HepG2 (cell line): ENCODE measurements around the gene RPS15A. TPM values are rescaled to one million over a fixed set of nuclear protein-coding genes. Genes with fewer than 3 reads are reported as not detected.

Experiments
- ATAC-seq: fragments of 200-7000 bp; cut with Tn5 transposase; 3 replicates; pipeline ENCODE4 v1.9.1; 2020; ENCODE audit warnings: mild to moderate bottlenecking, moderate library complexity
- BruUV-seq: library from RNA; stranded (reverse); fragments of 400-500 nt; replicated peaks from 2 replicates; lab custom pipeline; 2021; lab: Mats Ljungman, UMichigan
- CTCF ChIA-PET: fragments of 300-600 bp; formaldehyde crosslinking; extraction: SDS; loops from one replicate; lab custom pipeline; 2021; ENCODE audit warnings: low total read pairs, inconsistent platforms, low intra/inter-chr PET ratio; lab: Yijun Ruan, JAX
- POLR2A ChIA-PET: fragments of 350-600 bp; sonication (Branson Sonifier 250); formaldehyde crosslinking; loops from one replicate; lab custom pipeline; 2020; ENCODE audit warnings: antibody characterized with exemption, inconsistent platforms; lab: Yijun Ruan, JAX
- DNase-seq: peaks from one replicate; pipeline ENCODE4 v3.0.0-alpha.2; 2015; ENCODE audit warnings: low spot score
- FAIRE-seq: peaks from 3 replicates; lab custom pipeline; 2011; peaks lifted over from hg19 to GRCh38; lab: Jason Lieb, UNC
- H2AFZ ChIP-seq: one replicate; pipeline ENCODE4 v1.6.1; 2011; ENCODE audit warnings: low read length, inconsistent platforms
- H3K27ac ChIP-seq: fragments of 300-600 bp; 3 replicates; pipeline ENCODE4 v1.8.0; 2011; ENCODE audit warnings: mixed run types, mild to moderate bottlenecking, mixed read lengths, low read length, inconsistent platforms; ENCODE audit not compliant: insufficient read depth; ENCODE audit errors: extremely low read length
- H3K27me3 ChIP-seq, 2 experiments: fragments of 200-600 bp in 1 of 2; 2 replicates in 1 of 2; 3 replicates in 1 of 2; pipeline versions ENCODE4 v1.6.0 to v1.8.0; 2011; ENCODE audit warnings: low read length in 2 of 2, mild to moderate bottlenecking in 2 of 2, moderate library complexity in 2 of 2, inconsistent platforms in 1 of 2; ENCODE audit not compliant: insufficient read depth in 2 of 2, control insufficient read depth in 1 of 2
- H3K36me3 ChIP-seq, 2 experiments: fragments of 200-600 bp in 1 of 2; replicated peaks in 1 of 2; 2 replicates in 1 of 2; 3 replicates in 1 of 2; pipeline versions ENCODE4 v1.5.1 to v1.8.0; 2011; ENCODE audit warnings: low read length in 2 of 2, inconsistent platforms in 1 of 2; ENCODE audit not compliant: insufficient read depth in 2 of 2, control insufficient read depth in 1 of 2
- H3K4me1 ChIP-seq: 2 replicates; pipeline ENCODE4 v1.5.1; 2012; ENCODE audit warnings: low read length, inconsistent platforms; ENCODE audit not compliant: insufficient read depth
- H3K4me2 ChIP-seq: 2 replicates; pipeline ENCODE4 v1.6.0; 2011; ENCODE audit warnings: low read depth, low read length, inconsistent platforms
- H3K4me3 ChIP-seq, 3 experiments: fragments of 200-600 bp in 1 of 3; sonication (generic), shearing (Covaris generic) in 1 of 3; replicated peaks in 1 of 3; 2 replicates each; pipeline ENCODE4 v1.5.1; 2011 to 2016; ENCODE audit warnings: low read length in 3 of 3, inconsistent platforms in 2 of 3, low read depth in 2 of 3, mild to moderate bottlenecking in 2 of 3, control low read depth in 1 of 3, mixed read lengths in 1 of 3; ENCODE audit not compliant: insufficient read depth in 1 of 3
- H3K79me2 ChIP-seq: one replicate; pipeline ENCODE4 v1.6.1; 2011; ENCODE audit warnings: low read length, inconsistent platforms; ENCODE audit not compliant: insufficient read depth
- H3K9ac ChIP-seq: 2 replicates; pipeline ENCODE4 v1.6.0; 2011; ENCODE audit warnings: mild to moderate bottlenecking, low read depth, low read length, inconsistent platforms; ENCODE audit not compliant: insufficient read depth
- H3K9me3 ChIP-seq: 2 replicates; pipeline ENCODE4 v1.5.1; 2012; ENCODE audit warnings: mild to moderate bottlenecking, low read length
- H4K20me1 ChIP-seq: 2 replicates; pipeline ENCODE4 v1.6.0; 2011; ENCODE audit warnings: inconsistent platforms, mild to moderate bottlenecking, low read length, moderate library complexity; ENCODE audit not compliant: insufficient read depth
- ATM ChIP-seq: fragments of 450-650 bp; IDR thresholded peaks from 2 replicates; pipeline ENCODE4 v1.7.1; 2017; ENCODE audit warnings: mild to moderate bottlenecking, borderline replicate concordance
- CHD2 ChIP-seq: IDR thresholded peaks from 2 replicates; pipeline ENCODE4 v1.6.1; 2011; ENCODE audit warnings: low read depth, low read length, improper control_type of control experiment
- JARID2 ChIP-seq: sonication (generic); formaldehyde crosslinking; IDR thresholded peaks from 2 replicates; pipeline ENCODE4 v1.8.1; 2023; ENCODE audit warnings: missing genetic modification reagents, inconsistent platforms; ENCODE audit not compliant: insufficient replicate concordance
- NFKB2 ChIP-seq: sonication (generic); formaldehyde crosslinking; IDR thresholded peaks from 2 replicates; pipeline ENCODE4 v1.4.0; 2020; ENCODE audit warnings: missing genetic modification reagents, borderline replicate concordance
- REL ChIP-seq: sonication (generic); formaldehyde crosslinking; conservative IDR thresholded peaks from 2 replicates; pipeline ENCODE4 v1.8.0; 2022; ENCODE audit warnings: mild to moderate bottlenecking, missing genetic modification reagents, moderate library complexity
- ZNF549 ChIP-seq: sonication (generic); formaldehyde crosslinking; IDR thresholded peaks from 2 replicates; pipeline ENCODE4 v1.5.0; 2020; ENCODE audit warnings: missing genetic modification reagents
- ZNF720 ChIP-seq: sonication (generic); formaldehyde crosslinking; IDR thresholded peaks from 2 replicates; pipeline ENCODE4 v1.4.0; 2020; ENCODE audit warnings: missing genetic modification reagents
- ZNF83 ChIP-seq: sonication (generic); formaldehyde crosslinking; IDR thresholded peaks from 2 replicates; pipeline ENCODE4 v1.4.0; 2020; ENCODE audit warnings: missing genetic modification reagents, mild to moderate bottlenecking, borderline replicate concordance
- in situ Hi-C: cut with HindIII; loops from 2 replicates; pipeline ENCODE4 v1.10.0; 2017; ENCODE audit warnings: low pct_unique_long_range_greater_than_20kb; ENCODE audit not compliant: extremely low pct_ligation_motif_present
- intact Hi-C: fragments of 100-400 bp; cut with micrococcal nuclease; formaldehyde crosslinking; loops from one replicate; pipeline ENCODE4 v1.10.0; 2022; ENCODE audit not compliant: unreplicated experiment
- polyA plus RNA-seq, 8 experiments: library from polyadenylated mRNA; depleted of rRNA in 3 of 8; stranded (reverse) in 7 of 8; unstranded in 1 of 8; fragments of >200 nt; fragmentation: Illumina TruSeq in 4 of 8; extraction: Trizol in 4 of 8; gene quantifications; 2 replicates each; pipeline versions ENCODE4 v1.2.1 to v1.2.3, GENCODE V29; 2011 to 2016; ENCODE audit warnings: low read depth in 4 of 8, missing spikeins in 1 of 8, mixed read lengths in 1 of 8; ENCODE audit not compliant: insufficient read depth in 1 of 8
- total RNA-seq, 5 experiments: library from RNA; depleted of rRNA; stranded (reverse); fragments of >200 nt; fragmentation: Illumina TruSeq; extraction: Trizol; gene quantifications; 2 replicates each; pipeline ENCODE4 v1.2.3, GENCODE V29; 2016; ENCODE audit warnings: low read depth in 1 of 5
- TF ChIP-seq, protein P1 (sequence below): IDR thresholded peaks from 2 replicates; pipeline ENCODE4 v1.6.1; 2016; ENCODE audit warnings: missing compliant biosample characterization, missing genetic modification reagents, borderline replicate concordance
- TF ChIP-seq, protein P2 (sequence below): sonication (generic); formaldehyde crosslinking; IDR thresholded peaks from 2 replicates; pipeline ENCODE4 v1.5.1; 2020; ENCODE audit warnings: mild to moderate bottlenecking, missing genetic modification reagents, borderline replicate concordance

RPS15A gene
- total and polyA plus RNA-seq, 2 of the 13 experiments (the other 11 are each of a cell fraction or from before 2014, with no cell fraction given): 5,489 to 9,457 TPM

- H3K27ac ChIP-seq: no peak overlapping the region
- ATAC-seq: no peak
- in situ Hi-C loops: no loop called here
- POLR2A ChIA-PET: interaction anchor here (1.9 kb wide), 1 partner anchor 35 kb away, joined by 5 read pairs; the partner anchor contains the start of gene ARL6IP1
- CTCF ChIA-PET: no interaction called here
- no peaks in the 10 kb centered on the region; the same call in 1 of the 2 replicates for H4K20me1 ChIP-seq
- H3K27me3 ChIP-seq: no peaks in the 10 kb centered on the region
- H3K4me3 ChIP-seq: no peak overlapping the region
- no peaks in the 10 kb centered on the region for H3K9me3 ChIP-seq
- H3K4me2 ChIP-seq: no peak overlapping the region
- FAIRE-seq: no peak
- BruUV-seq: no TSS peak
- no peak for DNase-seq
- H3K9ac ChIP-seq: no peak overlapping the region
- intact Hi-C loops: loop anchor here (5.0 kb wide), 1 partner anchor 34 kb away; the partner anchor contains the start of gene ARL6IP1
- H3K4me1 ChIP-seq: no peaks in the 10 kb centered on the region
- H3K79me2 ChIP-seq: no peaks in the 10 kb centered on the region
- H2AFZ ChIP-seq: no peak overlapping the region
- peaks cover 56 to 89% of the 10 kb centered on the region in 2 experiments for H3K36me3 ChIP-seq
- TF ChIP-seq CHD2 (no peak), ZNF549 (no peak), NFKB2 (CRISPR knock-in tag) (no peak), ZNF83 (CRISPR knock-in tag) (no peak), REL (CRISPR knock-in tag) (no peak), ATM (no peak), ZNF720 (CRISPR knock-in tag) (no peak), JARID2 (no peak)
- TF ChIP-seq, protein P1, sequence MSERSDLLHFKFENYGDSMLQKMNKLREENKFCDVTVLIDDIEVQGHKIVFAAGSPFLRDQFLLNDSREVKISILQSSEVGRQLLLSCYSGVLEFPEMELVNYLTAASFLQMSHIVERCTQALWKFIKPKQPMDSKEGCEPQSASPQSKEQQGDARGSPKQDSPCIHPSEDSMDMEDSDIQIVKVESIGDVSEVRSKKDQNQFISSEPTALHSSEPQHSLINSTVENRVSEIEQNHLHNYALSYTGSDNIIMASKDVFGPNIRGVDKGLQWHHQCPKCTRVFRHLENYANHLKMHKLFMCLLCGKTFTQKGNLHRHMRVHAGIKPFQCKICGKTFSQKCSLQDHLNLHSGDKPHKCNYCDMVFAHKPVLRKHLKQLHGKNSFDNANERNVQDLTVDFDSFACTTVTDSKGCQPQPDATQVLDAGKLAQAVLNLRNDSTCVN (CRISPR knock-in tag): no peak
- TF ChIP-seq, protein P2, sequence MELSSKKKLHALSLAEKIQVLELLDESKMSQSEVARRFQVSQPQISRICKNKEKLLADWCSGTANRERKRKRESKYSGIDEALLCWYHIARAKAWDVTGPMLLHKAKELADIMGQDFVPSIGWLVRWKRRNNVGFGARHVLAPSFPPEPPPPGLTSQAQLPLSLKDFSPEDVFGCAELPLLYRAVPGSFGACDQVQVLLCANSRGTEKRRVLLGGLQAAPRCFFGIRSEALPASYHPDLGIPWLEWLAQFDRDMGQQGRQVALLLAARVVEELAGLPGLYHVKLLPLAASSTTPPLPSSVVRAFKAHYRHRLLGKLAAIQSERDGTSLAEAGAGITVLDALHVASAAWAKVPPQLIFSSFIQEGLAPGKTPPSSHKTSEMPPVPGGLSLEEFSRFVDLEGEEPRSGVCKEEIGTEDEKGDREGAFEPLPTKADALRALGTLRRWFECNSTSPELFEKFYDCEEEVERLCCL (CRISPR knock-in tag): no peak
- TF ChIP-seq, all 625 proteins: peak for 0
These were observed 46.6 kb upstream of the RPS15A start for GRCh38 chr16:18836702-18837101.
